ENCODE measurements around the gene ZSCAN10.

GRCh38 chr16:3045758-3046640 is 53.1 kb downstream of the ZSCAN10 start, which contains the start of gene MMP25:
- TF ChIP-seq CTCF (IDR thresholded peaks at IDR 0.05) = no peak
- no peak for TF ChIP-seq POLR2A (IDR thresholded peaks at IDR 0.05)

Measured in thyroid gland (tissue), 4 donors.